Natural killer cell (primary cell): ENCODE measurements around the gene FOXK1. TPM values are rescaled to one million over a fixed set of nuclear protein-coding genes. Genes with fewer than 3 reads are reported as not detected.
"Not testable (repeated sequence)": the region's sequence is repeated elsewhere in the genome, so short reads cannot be mapped to it uniquely, and the experiment has no call there.

Experiments
- ATAC-seq, 3 donors: fragments of 150-1000 bp in 2 of 3; fragments of 200-7000 bp in 1 of 3; cut with Tn5 transposase; 1 replicate in 1 of 3; 2 replicates in 2 of 3; pipeline ENCODE4 v1.10.0; 2021; ENCODE audit warnings: mild to moderate bottlenecking in 2 of 3, moderate library complexity in 2 of 3
- DNase-seq, 2 donors: peaks; one replicate each; pipeline versions ENCODE4 v3.0.0 to v3.0.0-alpha.2; 2013 to 2021; ENCODE audit warnings: mixed read lengths in 1 of 2
- H3K27ac ChIP-seq: one replicate; pipeline ENCODE4 v1.5.1; 2013; ENCODE audit warnings: mild to moderate bottlenecking, low read length
- H3K27me3 ChIP-seq: one replicate; pipeline ENCODE4 v1.6.1; 2013; ENCODE audit warnings: low read length; ENCODE audit not compliant: control insufficient read depth, insufficient read depth
- H3K36me3 ChIP-seq: one replicate; pipeline ENCODE4 v1.6.1; 2013; ENCODE audit warnings: low read length; ENCODE audit not compliant: control insufficient read depth, insufficient read depth
- H3K4me1 ChIP-seq: one replicate; pipeline ENCODE4 v1.6.1; 2013; ENCODE audit warnings: low read length; ENCODE audit not compliant: control insufficient read depth, insufficient read depth
- H3K4me3 ChIP-seq: one replicate; pipeline ENCODE4 v1.5.1; 2013; ENCODE audit warnings: low read length
- H3K9me3 ChIP-seq: one replicate; pipeline ENCODE4 v1.6.1; 2013; ENCODE audit warnings: low read length; ENCODE audit not compliant: control insufficient read depth, insufficient read depth
- H3K27ac Mint-ChIP-seq, 2 donors: one replicate each; pipeline ENCODE4 v1.8.0; 2022; ENCODE audit warnings: mild to moderate bottlenecking in 2 of 2, mixed read lengths in 2 of 2, moderate library complexity in 1 of 2
- H3K27me3 Mint-ChIP-seq, 2 donors: one replicate each; pipeline ENCODE4 v1.8.0; 2022; ENCODE audit warnings: low read depth in 2 of 2, mixed read lengths in 2 of 2
- H3K36me3 Mint-ChIP-seq: one replicate; pipeline ENCODE4 v1.8.0; 2022; ENCODE audit warnings: mixed read lengths
- H3K4me1 Mint-ChIP-seq, 2 donors: one replicate each; pipeline ENCODE4 v1.8.0; 2022; ENCODE audit warnings: mixed read lengths in 2 of 2
- H3K4me3 Mint-ChIP-seq: one replicate; pipeline ENCODE4 v1.8.0; 2022; ENCODE audit warnings: mild to moderate bottlenecking, moderate library complexity, mixed read lengths
- H3K9me3 Mint-ChIP-seq, 2 donors: one replicate each; pipeline ENCODE4 v1.8.0; 2022; ENCODE audit warnings: mixed read lengths in 2 of 2
- CTCF ChIP-seq: fragments of 200-600 bp; IDR thresholded peaks from one replicate; pipeline ENCODE4 v1.8.0; 2022; ENCODE audit warnings: antibody characterized with exemption
- WGBS: methylation state at CpG from one replicate; pipeline ENCODE4 v1.1.7; 2013; ENCODE audit warnings: missing lambda C conversion rate; ENCODE audit not compliant: insufficient coverage; 5-methylcytosine and 5-hydroxymethylcytosine counted together
- intact Hi-C: fragments of 100-400 bp; cut with micrococcal nuclease; formaldehyde crosslinking; loops from one replicate; pipeline ENCODE4 v1.14.2; 2022
- total RNA-seq, 4 donors: library from RNA; stranded (reverse); fragments of 120-200 nt in 1 of 4; gene quantifications; one replicate each; pipeline versions ENCODE4 v1.2.3 to v1.2.4, GENCODE V29; 2013 to 2022

Gene FOXK1
- total RNA-seq, 3 donors from 2014 or later (not counting 1 experiment from before 2014, with no cell fraction given): 51.6 to 59.7 (median 55.3) TPM

GRCh38 chr7:4792537-4793126, 110.5 kb downstream of the FOXK1 start:
- Mint-ChIP-seq H3K4me3 (peak overlapping the region; percentile 6), H3K4me1 (peaks cover 11 to 14% of the 10 kb centered on the region in 2 donors), H3K9me3 (no peaks in the 10 kb centered on the region), H3K27me3 (no peaks in the 10 kb centered on the region), H3K36me3 (no peaks in the 10 kb centered on the region), H3K27ac (no peak overlapping the region)
- peak overlapping the region; percentile 20 for H3K4me3 ChIP-seq
- intact Hi-C loops: no loop called here
- H3K27ac ChIP-seq: no peak overlapping the region
- DNase-seq (peak in 1 of 2 donors; percentile 49), ATAC-seq (peak in 2 of 3 donors; percentile 19 to 34)
- peaks cover 17% of the 10 kb centered on the region for H3K4me1 ChIP-seq
- WGBS: 38% methylated on average over 47 of the region's 47 CpGs
- H3K9me3 ChIP-seq: no peaks in the 10 kb centered on the region
- H3K36me3 ChIP-seq: peaks cover 30% of the 10 kb centered on the region
- H3K27me3 ChIP-seq: no peaks in the 10 kb centered on the region
- no peak for TF ChIP-seq CTCF

- H3K4me3 Mint-ChIP-seq: peak overlapping the region; percentile 68
- peak overlapping the region in 1 of 2 donors; percentile 53 for H3K27ac Mint-ChIP-seq
- H3K36me3 Mint-ChIP-seq, H3K27me3 ChIP-seq, H3K9me3 ChIP-seq, intact Hi-C loops, H3K4me3 ChIP-seq, H3K9me3 Mint-ChIP-seq, H3K27ac ChIP-seq, DNase-seq, H3K27me3 Mint-ChIP-seq, ATAC-seq: not testable (repeated sequence)
- H3K4me1 ChIP-seq: peaks cover 21% of the 10 kb centered on the region
- peaks cover 11 to 14% of the 10 kb centered on the region in 2 donors for H3K4me1 Mint-ChIP-seq
- peaks cover 22% of the 10 kb centered on the region for H3K36me3 ChIP-seq
- 97% methylated on average over 30 of the region's 30 CpGs for WGBS
These were observed 111.4 kb downstream of the FOXK1 start for GRCh38 chr7:4793385-4793993.

GRCh38 chr7:4794171-4794570, 112.1 kb downstream of the FOXK1 start:
- Histone ChIP-seq H3K4me1 (peaks cover 21% of the 10 kb centered on the region), H3K36me3 (peaks cover 15% of the 10 kb centered on the region)
- intact Hi-C loops, H3K9me3 ChIP-seq, ATAC-seq, H3K4me3 ChIP-seq, DNase-seq, H3K36me3 Mint-ChIP-seq, H3K27me3 Mint-ChIP-seq, H3K27me3 ChIP-seq, H3K9me3 Mint-ChIP-seq, H3K27ac ChIP-seq: not testable (repeated sequence)
- peak overlapping the region; percentile 38 to 53 for H3K27ac Mint-ChIP-seq
- peak overlapping the region; percentile 68 for H3K4me3 Mint-ChIP-seq
- 71% methylated on average over 9 of the region's 14 CpGs for WGBS
- peaks cover 11 to 14% of the 10 kb centered on the region in 2 donors for H3K4me1 Mint-ChIP-seq

- ATAC-seq: no peak
- no peak for TF ChIP-seq CTCF
- H3K27me3 Mint-ChIP-seq: no peaks in the 10 kb centered on the region
- peaks cover 13% of the 10 kb centered on the region for H3K36me3 ChIP-seq
- H3K27ac ChIP-seq: no peak overlapping the region
- intact Hi-C loops: no loop called here
- H3K36me3 Mint-ChIP-seq: no peaks in the 10 kb centered on the region
- no peaks in the 10 kb centered on the region for H3K27me3 ChIP-seq
- DNase-seq: no peak
- peak overlapping the region; percentile 68 for H3K4me3 Mint-ChIP-seq
- H3K4me1 Mint-ChIP-seq: peaks cover 11 to 14% of the 10 kb centered on the region in 2 donors
- no peak overlapping the region for H3K4me3 ChIP-seq
- H3K9me3 Mint-ChIP-seq: no peaks in the 10 kb centered on the region
- 84% methylated on average over 23 of the region's 24 CpGs for WGBS
- H3K4me1 ChIP-seq: peaks cover 21% of the 10 kb centered on the region
- H3K9me3 ChIP-seq: no peaks in the 10 kb centered on the region
- H3K27ac Mint-ChIP-seq: peak overlapping the region in 1 of 2 donors; percentile 38
These were observed 112.7 kb downstream of the FOXK1 start for GRCh38 chr7:4794591-4795350.
